Lung (tissue), 12 donors: ENCODE data around the gene EPB41. TPM values are rescaled to one million over a fixed set of nuclear protein-coding genes. Genes with fewer than 3 reads are reported as not detected.

ENCODE experiments used
- ATAC-seq: fragments of 200-7000 bp; cut with Tn5 transposase; one replicate; pipeline ENCODE4 v1.9.1; 2020; ENCODE audit warnings: moderate number of reproducible peaks; ENCODE audit not compliant: insufficient read depth, low FRiP score
- DNase-seq, 3 donors: peaks; one replicate each; pipeline ENCODE4 v3.0.0-alpha.2; 2013 to 2017
- H3K27ac ChIP-seq, 2 donors: one replicate each; pipeline ENCODE4 v1.5.1; 2013; ENCODE audit warnings: mild to moderate bottlenecking in 2 of 2, moderate library complexity in 2 of 2, control low read depth in 1 of 2, inconsistent platforms in 1 of 2, low read depth in 1 of 2, low read length in 1 of 2
- H3K27me3 ChIP-seq, 3 donors: one replicate each; pipeline ENCODE4 v1.5.1; 2013; ENCODE audit warnings: low read length in 2 of 3; ENCODE audit not compliant: control insufficient read depth in 3 of 3, insufficient read depth in 3 of 3
- H3K36me3 ChIP-seq, 4 donors: one replicate each; pipeline ENCODE4 v1.5.1; 2013; ENCODE audit warnings: low read length in 4 of 4, mild to moderate bottlenecking in 1 of 4, moderate library complexity in 1 of 4; ENCODE audit not compliant: control insufficient read depth in 4 of 4, insufficient read depth in 4 of 4
- H3K4me1 ChIP-seq, 5 donors: one replicate each; pipeline ENCODE4 v1.5.1; 2013; ENCODE audit warnings: low read length in 5 of 5, mild to moderate bottlenecking in 2 of 5, moderate library complexity in 1 of 5; ENCODE audit not compliant: control insufficient read depth in 5 of 5, insufficient read depth in 5 of 5
- H3K4me3 ChIP-seq: one replicate; pipeline ENCODE4 v1.5.1; 2013; ENCODE audit warnings: mild to moderate bottlenecking, control low read depth, moderate library complexity
- H3K9ac ChIP-seq, 2 donors: one replicate each; pipeline ENCODE4 v1.5.1; 2013; ENCODE audit warnings: low read length in 2 of 2, control low read depth in 1 of 2; ENCODE audit not compliant: insufficient read depth in 1 of 2
- H3K9me3 ChIP-seq, 4 donors: one replicate each; pipeline ENCODE4 v1.5.1; 2013; ENCODE audit warnings: low read length in 3 of 4, mild to moderate bottlenecking in 1 of 4, moderate library complexity in 1 of 4; ENCODE audit not compliant: control insufficient read depth in 4 of 4, insufficient read depth in 3 of 4
- CTCF ChIP-seq: IDR thresholded peaks from 2 replicates; pipeline ENCODE4 v1.5.1; 2012; ENCODE audit warnings: mild to moderate bottlenecking; ENCODE audit errors: control extremely low read depth, extremely low read depth
- WGBS, 2 donors: extraction: QIAGEN DNeasy Blood & Tissue Kit; methylation state at CpG; one replicate each; pipeline ENCODE4 v1.1.7; 2013; 5-methylcytosine and 5-hydroxymethylcytosine counted together
- polyA plus RNA-seq, 2 donors: library from polyadenylated mRNA; stranded (reverse); fragments of 200-250 nt; gene quantifications; one replicate each; pipeline ENCODE4 v1.2.1, GENCODE V29; 2013
- total RNA-seq, 2 donors: library from RNA; depleted of rRNA in 1 of 2; stranded (reverse); fragments of >200 nt in 1 of 2; gene quantifications; one replicate each; pipeline ENCODE4 v1.2.1, GENCODE V29; 2014 to 2021
- donor health status: control.
- donor health status: control.
- donor health status: Bipolar disorder and iron deficiency.
- donor health status: healthy.
- donor health status: DM: yes; HTN: yes; CAD: no.

Gene EPB41
- total and polyA plus RNA-seq, 4 donors = 10.4 to 69.0 (median 33.3) TPM

- Histone ChIP-seq H3K9me3 (no peaks in the 10 kb centered on the region), H3K4me1 (peaks cover 0 to 5% (median 2%) of the 10 kb centered on the region in 5 donors), H3K27me3 (no peaks in the 10 kb centered on the region), H3K4me3 (no peak overlapping the region), H3K9ac (no peak overlapping the region), H3K36me3 (no peaks in the 10 kb centered on the region), H3K27ac (no peak overlapping the region)
- no peak for TF ChIP-seq CTCF
- no peak for ATAC-seq
- no peak for DNase-seq
- WGBS, 2 donors = 88 to 92% methylated on average over 3 of the region's 3 CpGs
Observed at GRCh38 chr1:28921286-28921869, 7.0 kb downstream of the EPB41 start.

GRCh38 chr1:28925350-28925891 is 11.1 kb downstream of the EPB41 start:
- no peak for TF ChIP-seq CTCF
- no peaks in the 10 kb centered on the region for H3K36me3 ChIP-seq
- DNase-seq (no peak), ATAC-seq (no peak)
- H3K9ac ChIP-seq = no peak overlapping the region
- no peaks in the 10 kb centered on the region for H3K9me3 ChIP-seq
- H3K4me3 ChIP-seq = no peak overlapping the region
- H3K4me1 ChIP-seq = peaks cover 4 to 27% (median 11%) of the 10 kb centered on the region in 5 donors
- H3K27me3 ChIP-seq = no peaks in the 10 kb centered on the region
- no peak overlapping the region for H3K27ac ChIP-seq
- WGBS, 2 donors = 97 to 99% methylated on average over 4 of the region's 4 CpGs

- TF ChIP-seq CTCF = no peak
- ATAC-seq = peak; percentile 47
- no peaks in the 10 kb centered on the region for H3K9me3 ChIP-seq
- H3K27ac ChIP-seq = no peak overlapping the region
- DNase-seq = peak in 2 of 3 donors; percentile 40 to 54
- no peaks in the 10 kb centered on the region for H3K27me3 ChIP-seq
- 6 to 30% methylated on average over 2 of the region's 2 CpGs for WGBS, 2 donors
- H3K4me1 ChIP-seq = peaks cover 4 to 27% (median 11%) of the 10 kb centered on the region in 5 donors
- peak overlapping the region in 1 of 2 donors; percentile 9 for H3K9ac ChIP-seq
- no peaks in the 10 kb centered on the region for H3K36me3 ChIP-seq
- H3K4me3 ChIP-seq = no peak overlapping the region
Observed at GRCh38 chr1:28926629-28927265, 12.4 kb downstream of the EPB41 start.
